HG02642 (cell line): ENCODE data around the gene TGFB3.
A peak's percentile ranks its signal among the peaks of the same experiment; 100 is the strongest.

ENCODE experiments used
- ATAC-seq: cut with Tn5 transposase; IDR thresholded peaks from one replicate; pipeline ENCODE4 v1.9.1; 2021; ENCODE audit warnings: mild to moderate bottlenecking; ENCODE audit not compliant: unreplicated experiment, poor library complexity

The TGFB3 gene

DNA sequence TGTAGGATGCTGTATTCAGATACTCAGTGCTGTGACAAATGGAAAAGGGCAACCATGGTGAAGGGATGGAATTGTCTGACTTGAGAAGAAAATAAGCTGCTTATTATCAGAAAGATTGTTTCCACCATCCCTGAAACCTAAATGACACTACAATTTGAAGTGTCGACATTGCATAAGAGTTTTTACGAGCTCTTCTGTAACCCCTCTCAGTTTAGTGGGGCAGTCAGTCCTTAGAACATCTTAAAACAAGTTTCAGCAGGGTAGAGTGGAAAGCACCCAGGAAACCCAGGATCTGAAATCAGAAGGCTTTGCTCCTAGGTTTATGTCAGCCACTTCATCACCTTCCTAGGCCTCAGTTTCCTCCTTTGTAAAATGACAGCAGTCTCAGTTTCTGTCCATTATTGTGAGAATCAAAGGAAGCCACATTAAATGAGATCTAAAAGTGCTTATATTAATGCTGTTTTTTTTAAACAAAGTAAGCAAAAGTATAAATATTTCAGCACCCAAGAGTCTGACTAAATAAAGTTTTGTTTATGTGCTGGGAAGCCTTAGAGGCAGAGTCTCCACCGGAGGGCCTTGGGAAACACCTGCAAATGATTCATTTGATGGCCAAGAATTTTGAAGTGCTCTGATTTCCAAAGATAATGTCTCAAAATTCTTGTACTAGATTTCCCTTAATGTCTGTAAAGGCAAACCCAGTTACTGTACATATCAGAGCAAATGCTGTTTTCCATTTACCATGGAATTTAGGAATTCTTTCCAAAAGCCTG, 5.6 kb upstream of the TGFB3 start:
- no peak for ATAC-seq

DNA sequence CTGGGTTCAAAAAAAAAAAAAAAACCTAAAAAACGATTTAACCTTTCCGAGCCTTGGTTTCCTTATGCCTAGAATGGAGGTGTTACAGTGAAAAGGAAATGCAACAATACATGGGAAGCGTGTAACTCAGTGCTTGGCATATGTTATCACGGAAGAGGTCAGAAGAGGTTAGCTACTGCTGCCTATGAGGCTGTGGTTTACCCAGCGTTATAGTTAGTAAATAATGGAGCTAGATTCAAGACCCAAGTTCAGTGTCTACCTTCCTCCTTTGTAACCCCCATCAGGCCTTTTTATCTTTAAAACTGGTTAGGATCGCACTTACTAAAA, 4.6 kb upstream of the TGFB3 start:
- no peak for ATAC-seq

DNA sequence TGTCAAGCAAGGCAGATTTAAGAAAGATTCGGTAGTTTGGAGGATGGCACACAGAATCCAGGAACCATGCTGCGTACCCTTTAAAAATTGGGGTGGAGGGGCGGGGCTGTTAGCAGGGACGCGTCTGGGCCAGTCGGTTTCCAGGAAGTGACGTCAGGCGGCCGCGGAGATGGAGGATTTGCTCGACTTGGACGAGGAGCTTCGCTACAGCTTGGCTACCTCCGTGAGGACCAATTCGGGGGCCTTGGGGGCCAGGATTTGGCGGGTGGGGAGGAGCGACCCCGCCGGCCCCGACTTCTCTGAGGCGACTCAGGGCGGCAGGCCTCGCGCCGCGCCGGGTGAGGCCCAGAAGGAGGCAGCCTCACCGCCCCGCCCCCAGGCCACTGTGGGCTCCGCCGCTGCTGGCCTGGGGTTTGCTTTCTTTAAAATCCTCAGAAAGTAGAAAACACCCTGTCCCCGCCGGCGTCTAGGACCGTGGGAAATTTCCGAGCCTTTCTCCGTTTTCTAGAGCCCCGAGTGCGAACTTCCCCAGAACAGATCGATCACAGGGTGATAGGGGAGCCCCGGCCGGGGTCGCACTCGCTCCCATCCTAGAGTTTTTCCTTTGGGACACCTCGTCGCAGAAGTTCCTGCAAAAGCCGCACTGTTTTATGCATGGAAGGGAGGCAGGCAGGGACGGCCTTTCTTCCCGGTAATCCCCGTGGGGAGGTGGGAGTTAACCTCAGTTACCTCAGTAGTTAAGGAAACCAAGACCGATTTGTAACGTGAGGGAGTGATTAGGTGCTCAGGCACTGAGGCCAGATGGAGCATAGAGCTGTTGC, 4.0 kb upstream of the TGFB3 start, which contains the start of gene IFT43:
Gene IFT43 (plus strand): TSS at position 146 of the 821 bp plus-strand sequence. CDS start 24 bp downstream, at position 170.
- ATAC-seq: peak; percentile 76

DNA sequence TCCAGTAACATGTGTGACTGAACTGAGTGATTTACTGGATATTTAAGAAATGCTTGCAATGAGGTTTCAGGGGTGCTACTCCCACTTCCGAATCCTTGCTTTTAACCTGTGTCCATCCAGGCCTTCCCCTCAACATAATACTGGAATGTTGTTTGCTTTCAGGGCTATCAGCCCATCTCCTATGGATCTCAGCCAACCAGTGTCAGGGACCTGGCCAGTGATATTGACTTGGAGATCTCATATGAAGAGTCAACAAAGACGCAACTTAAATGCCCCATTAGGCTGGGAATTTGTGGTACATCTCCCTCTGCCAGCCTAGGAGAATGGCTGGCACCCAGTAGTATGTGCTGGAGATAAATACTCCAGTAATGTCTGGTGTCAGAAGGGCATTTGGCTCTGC, 2.9 kb upstream of the TGFB3 start:
- no peak for ATAC-seq

DNA sequence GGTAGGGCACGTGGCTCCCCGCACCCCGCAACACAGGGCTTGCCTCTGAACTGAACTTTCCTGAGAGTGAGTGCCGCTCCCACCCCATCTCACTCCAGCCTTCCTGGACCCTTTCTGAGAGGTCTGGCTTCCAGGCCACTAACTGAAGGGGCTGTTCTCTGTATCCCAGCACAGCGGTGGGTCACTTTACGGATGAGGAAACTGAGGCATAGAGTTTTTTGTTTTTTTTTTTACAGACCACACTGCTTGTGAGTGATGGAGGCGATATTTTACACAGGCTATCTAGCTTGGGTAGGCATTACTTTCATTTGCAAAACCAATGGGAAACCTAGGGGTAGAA, 1.2 kb upstream of the TGFB3 start:
- no peak for ATAC-seq

DNA sequence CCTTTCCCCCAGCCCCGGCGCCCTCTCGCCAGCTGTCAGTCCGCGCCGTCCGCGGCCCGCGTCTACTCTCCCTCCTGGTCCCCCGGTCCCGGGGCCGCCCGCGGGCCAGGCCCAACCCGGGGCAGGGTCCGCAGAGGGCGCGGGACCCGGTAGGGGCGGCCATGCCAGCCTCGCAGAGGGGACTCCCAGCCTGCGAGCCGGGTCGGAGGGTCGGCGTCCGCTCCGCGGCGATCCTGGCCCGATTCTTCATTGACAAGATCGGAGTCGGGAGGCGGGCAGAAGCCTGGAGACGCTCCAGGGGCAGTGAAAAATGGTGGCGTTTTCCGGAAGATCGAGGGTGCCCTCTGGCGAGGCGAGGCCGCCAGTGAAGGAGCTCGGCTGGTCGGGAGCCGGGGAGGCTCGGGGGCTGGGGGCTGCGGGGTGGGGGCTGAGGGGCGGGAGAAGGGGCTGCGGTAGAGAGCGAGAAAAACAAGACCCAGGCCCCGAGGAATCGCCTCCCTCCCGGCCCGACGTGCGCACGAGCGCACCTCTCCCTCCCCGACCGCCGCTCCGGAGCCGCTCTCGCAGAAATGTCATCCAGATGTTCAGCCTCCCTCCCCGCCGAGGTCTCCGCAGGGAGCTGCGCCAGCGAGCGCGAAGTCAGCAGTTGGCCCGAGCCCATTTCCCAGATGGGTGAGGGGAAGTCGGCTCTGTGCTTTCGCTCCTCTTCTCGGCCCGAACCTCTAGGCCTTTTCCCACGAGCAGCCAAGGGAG, 647 bp upstream of the TGFB3 start:
- peak; percentile 49 for ATAC-seq

DNA sequence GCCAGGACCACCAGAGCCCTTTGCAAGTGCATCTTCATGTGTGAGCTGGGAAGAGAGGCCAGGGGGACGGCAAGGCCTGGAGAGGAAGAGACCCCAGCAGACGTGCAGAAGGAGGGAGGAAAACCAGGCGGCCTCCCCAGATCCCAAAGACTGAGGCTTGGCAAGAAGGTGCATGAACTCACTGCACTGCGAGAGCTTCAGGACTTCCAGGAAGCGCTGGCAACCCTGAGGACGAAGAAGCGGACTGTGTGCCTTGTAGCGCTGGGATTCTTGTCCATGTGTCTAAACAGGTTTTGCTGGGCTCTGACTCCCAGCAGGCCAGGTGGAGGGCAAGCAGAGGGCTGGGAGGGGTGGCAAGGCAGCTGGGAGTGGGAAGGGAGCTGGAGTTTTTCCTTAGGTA, 939 bp downstream of the TGFB3 start:
- ATAC-seq: no peak

DNA sequence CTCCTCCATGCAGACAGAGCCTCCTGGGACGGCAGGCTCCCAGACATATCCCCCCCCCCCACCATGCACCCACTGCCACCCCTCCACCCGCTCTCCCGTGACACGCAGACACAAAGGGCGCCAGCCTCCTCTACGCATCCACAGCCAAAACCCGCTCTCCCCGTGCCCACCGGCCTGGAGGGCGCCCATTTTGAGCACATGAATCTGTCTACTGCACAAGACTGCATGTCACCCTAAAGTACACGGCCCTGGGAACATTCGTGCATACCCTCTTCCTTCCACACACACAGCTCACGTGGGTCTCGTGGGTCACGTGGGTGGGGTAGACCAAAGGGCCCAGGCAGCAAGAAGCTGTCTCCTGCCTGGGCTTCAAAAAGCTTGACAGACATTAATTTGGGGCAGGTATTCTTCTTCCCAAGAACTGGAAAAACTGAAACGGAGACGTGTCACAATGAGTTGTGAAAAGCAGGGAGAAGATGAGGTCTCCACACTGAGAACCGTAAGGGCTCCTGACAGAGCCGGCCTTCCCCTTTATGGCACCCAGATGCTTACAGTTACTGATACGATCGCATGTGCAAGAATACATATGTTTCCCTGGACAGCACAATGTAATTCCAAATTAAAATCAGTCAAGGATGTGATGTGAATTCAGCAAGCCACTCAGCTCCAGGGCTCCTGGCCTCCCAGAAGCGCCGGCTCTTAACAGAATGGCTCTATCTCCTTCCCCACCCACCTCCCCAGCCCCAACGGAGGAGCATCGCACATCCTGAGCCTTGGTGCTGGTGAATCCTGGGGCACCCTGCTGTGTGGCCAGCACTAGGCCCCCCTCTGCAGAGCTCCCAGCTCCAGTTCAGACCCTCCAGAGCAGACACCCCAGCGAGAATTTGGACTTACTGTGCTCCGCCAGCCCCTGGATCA, 1.9 kb downstream of the TGFB3 start:
- ATAC-seq: no peak

DNA sequence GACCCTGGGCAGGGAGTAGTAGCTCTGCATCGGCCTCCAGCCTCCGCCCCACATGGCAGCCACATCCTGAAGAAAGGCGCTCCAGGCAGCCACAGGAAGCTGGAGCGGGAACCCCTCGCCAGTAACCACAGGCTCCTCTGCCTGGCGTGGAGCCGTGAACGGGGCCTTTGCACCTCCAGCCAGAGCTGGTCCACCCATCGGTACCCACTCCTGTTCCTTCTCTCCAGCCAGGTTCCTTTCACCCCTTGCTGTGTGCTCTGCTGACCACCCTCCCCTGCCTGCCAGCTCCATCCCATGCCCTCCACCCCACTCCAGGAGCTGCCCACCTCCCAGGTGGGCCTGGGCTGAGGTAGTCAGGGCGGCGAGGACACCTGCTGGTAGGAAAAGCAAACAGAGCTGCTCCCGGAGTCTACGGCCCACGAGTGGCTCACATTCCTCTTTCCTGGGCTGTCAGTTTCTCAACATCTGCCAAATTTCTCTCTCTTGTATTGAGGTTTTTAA, 2.7 kb downstream of the TGFB3 start:
- ATAC-seq: no peak

DNA sequence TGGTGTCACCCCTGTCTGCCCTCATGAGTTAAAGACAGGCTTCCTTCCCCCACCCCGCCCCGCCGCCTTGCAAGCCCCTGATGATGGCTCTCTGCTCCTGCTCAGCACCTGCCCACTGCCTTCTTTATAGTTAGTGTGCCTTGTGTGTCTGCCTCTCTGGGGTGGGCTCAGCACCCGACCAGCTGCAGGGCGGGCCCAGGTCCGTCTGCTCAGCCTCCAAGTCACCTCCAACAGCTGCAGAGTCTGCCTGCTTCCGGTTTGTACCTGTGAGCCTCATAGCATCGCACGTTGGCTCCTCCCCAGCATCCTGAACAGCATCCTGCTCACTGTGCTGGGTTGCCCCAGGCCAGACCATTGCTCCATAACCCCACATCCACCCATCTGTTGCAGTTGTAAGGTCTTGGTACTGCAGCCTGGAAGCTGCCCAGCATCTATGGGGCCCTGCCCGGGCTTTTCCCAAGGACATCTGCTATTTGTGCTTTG, 3.5 kb downstream of the TGFB3 start:
- ATAC-seq: no peak

DNA sequence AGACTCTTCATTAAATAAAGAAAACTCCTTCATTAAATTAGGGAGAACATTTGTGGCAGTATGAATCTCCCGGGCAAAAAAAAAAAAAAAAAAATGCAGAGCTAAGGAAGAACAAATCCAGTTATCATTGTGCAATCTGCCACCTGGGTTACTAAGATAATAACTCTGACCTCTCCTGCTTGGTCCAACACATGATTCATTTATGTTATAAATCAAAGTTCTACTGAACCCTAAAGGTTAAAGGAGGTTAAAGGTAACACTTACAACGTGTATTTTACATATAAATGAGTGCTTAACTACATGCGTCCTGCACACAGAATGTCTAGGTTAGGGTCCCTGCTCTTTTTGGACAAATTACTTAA, 4.2 kb downstream of the TGFB3 start:
- no peak for ATAC-seq

DNA sequence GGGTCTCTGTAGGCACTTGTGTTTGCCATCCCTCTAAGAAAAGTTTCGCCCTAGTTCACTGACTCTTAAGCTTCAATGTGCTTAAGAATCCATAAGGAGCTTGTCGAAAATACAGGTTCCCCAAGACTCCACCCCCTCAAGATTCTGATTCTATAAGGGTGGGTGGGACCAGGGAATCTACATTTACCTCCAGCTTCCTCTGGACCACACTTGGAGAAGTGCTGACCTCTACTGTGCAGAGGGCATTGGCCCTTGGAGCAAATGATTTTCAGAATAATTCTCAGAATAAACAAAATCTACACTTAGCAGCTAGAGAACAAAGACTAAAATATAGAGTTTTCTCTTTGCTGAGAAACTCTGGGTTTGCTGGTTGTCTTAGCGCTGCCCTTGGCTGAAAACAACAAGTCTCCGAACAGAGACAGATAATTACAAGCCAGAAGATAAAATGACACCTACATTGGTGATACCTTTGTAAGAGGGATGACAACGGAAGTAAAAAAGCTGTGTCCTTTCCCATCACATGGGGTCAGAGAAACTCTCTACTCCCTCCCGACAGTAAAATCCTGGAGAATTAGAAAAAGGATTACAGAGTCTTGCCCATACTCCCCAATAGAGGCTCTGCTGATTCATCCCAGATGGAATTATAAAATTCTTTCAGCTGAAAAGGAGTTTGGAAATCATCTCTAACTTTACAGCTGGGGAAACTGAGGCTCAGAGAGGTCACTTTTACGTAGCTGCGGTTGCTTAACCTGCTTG, 4.8 kb downstream of the TGFB3 start:
- ATAC-seq: no peak

DNA sequence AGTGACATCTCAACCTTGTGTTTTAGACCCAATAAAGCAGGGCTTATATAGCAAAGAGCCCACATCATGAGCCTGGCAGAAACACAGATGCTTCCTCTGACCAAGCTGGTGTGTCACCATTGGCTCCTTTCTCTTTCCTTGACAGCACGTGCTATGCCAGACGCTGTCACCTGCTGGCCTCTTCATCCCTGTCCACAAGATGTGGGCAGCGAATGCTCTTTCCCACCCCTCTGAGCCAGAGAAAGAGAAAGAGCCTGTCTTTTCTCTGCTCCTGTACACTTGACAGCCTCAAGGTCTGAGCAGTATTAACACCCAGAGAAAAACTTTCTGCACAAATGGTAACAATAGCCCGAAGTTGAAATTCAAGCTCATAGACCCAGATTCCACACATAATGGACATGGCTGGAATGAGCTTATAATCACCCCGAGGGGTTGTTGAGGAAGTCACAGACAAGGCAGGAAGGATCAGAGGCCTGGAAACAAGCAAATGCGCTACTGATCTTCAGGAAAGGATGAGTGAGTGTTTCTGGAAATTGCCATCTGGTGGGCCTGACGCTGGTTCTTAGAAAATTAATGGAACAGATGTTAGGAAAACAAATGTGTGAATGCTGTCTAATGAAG, 8.9 kb downstream of the TGFB3 start:
- ATAC-seq: no peak

DNA sequence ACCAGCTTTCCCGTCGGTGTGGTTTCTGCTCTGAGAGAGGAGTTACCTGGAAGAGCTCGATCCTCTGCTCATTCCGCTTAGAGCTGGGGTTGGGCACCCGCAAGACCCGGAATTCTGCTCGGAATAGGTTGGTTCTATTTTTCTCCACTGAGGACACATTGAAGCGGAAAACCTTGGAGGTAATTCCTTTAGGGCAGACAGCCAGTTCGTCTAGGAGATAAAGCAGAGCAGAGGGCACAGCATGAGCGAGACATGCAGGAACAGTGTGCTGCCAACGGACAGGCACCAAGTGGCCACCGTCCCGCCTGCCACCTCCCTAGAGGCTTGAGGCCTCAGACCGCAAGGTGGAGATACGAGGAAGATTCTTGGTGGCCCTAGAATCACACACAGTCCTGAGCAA, 10.3 kb downstream of the TGFB3 start:
- no peak for ATAC-seq

DNA sequence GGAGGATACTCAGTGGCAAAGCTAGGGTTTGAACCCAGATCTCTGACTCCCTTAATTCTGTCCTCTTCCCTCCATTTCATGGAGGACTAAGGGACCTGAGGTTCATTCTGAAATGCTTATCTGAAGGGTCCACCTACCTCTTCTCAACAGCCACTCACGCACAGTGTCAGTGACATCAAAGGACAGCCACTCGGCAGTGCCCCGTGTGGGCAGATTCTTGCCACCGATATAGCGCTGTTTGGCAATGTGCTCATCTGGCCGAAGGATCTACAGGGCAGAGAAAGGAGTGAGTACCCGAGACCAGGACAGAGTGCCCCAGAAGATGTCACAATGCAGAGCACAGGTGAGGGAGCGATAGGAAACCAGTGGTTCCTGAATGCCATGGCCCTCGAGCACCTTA, 10.8 kb downstream of the TGFB3 start:
- ATAC-seq: no peak

DNA sequence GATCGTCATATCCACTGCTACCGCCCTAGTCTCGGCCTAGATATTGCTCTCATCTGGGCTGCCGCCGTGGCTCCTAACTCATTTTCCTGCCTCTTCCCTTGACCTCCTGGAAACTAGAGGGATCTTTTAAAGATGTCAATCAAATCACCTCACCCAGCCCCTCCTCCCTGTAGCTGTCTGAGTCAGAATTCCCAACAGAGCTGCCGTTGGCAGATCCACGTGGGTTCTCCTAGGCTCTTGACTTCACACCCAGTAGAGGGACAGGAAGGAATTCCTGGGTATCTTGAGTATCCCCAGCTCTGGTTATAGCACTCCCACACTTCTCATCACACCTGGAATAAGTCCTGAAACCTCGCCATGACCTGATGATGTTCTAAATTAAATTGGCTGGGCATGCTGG, 11.9 kb downstream of the TGFB3 start:
- no peak for ATAC-seq

DNA sequence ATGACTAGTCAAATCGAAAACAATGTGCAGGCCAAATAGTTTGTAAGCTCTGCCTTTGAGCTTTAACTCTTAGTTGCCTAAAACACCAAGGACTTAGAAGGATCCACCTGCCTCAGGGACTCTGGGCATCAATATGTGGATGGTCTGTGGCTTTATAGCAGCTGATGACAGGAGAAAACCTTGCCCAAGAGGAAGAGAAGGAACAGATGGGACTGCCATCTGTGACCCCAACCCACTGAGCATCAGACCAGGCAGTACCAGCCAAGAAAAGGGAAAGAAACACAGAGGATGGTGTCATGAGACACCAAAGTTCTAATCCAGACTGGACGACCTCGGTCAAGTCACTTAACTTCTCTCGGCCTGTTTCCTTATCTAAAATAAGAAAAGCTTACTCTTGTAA, 12.7 kb downstream of the TGFB3 start:
- no peak for ATAC-seq

DNA sequence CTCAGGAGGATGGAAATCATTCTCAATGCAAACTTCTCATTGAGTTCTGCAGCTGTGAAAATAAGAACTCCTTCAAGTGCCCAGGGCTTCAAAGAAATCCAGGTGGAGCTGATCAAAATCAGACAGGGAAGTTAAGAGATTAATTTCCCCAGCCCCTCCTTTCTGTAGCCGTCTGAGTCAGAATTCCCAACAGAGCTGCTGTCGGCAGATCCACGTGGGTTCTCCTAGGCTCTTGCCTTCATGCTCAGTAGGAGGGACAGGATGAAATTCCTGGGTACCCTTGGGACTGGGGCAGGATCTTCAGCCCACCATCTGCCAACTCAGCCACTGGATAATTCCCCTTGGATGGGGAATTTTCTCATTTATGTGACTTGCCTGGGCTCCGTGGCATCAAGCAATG, 13.3 kb downstream of the TGFB3 start:
- no peak for ATAC-seq

DNA sequence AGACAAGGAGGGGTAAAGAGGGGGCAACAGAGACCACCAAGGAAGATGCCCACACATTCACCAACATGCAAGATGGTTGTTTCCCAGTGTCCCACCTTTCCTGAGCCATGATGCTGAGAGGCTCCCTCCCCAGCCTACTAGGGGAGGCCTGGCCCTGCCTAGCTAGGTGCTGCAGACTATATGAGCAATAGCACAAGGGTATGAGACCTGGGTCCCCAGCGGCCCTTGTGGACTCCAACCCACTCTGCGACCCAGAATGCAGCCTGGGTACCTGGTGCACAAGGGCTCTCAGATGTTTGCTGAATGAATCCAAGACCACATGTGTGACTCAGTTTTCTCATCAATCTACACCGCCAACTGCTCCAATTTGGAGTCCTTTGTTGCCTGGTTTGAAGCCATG, 13.9 kb downstream of the TGFB3 start:
- no peak for ATAC-seq
